OCI-LY7 (cell line): ENCODE results near the gene PLXNA4. TPM values are rescaled to one million over a fixed set of nuclear protein-coding genes. Genes with fewer than 3 reads are reported as not detected.

Experiments
- BruUV-seq: library from RNA; stranded (reverse); fragments of 400-500 nt; replicated peaks from 2 replicates; lab custom pipeline; 2021; lab: Mats Ljungman, UMichigan
- CTCF ChIA-PET: fragments of 300-600 bp; sonication (Branson Sonifier 250); formaldehyde crosslinking; loops from one replicate; lab custom pipeline; 2022; ENCODE audit warnings: antibody characterized with exemption; ENCODE audit not compliant: unreplicated experiment; lab: Charles Lee
- POLR2A ChIA-PET: fragments of 300-600 bp; sonication (Branson Sonifier 250); formaldehyde crosslinking; loops from one replicate; lab custom pipeline; 2022; ENCODE audit warnings: antibody characterized with exemption; lab: Charles Lee
- DNase-seq: peaks from one replicate; pipeline ENCODE4 v3.0.0-alpha.2; 2015; ENCODE audit warnings: low spot score
- H2AFZ ChIP-seq: fragments of 200-600 bp; sonication (generic), shearing (Covaris generic); 2 replicates; pipeline ENCODE4 v1.6.1; 2014; ENCODE audit warnings: mild to moderate bottlenecking, antibody characterized with exemption, low read length, moderate library complexity
- H3K27ac ChIP-seq: fragments of 200-600 bp; sonication (generic); 2 replicates; pipeline ENCODE4 v1.5.1; 2014; ENCODE audit warnings: mixed run types, low read depth, mild to moderate bottlenecking, moderate library complexity, low read length, inconsistent platforms; ENCODE audit not compliant: poor library complexity, severe bottlenecking
- H3K36me3 ChIP-seq: fragments of 200-600 bp; sonication (generic); 2 replicates; pipeline ENCODE4 v1.6.1; 2014; ENCODE audit warnings: mild to moderate bottlenecking, antibody characterized with exemption, low read length, moderate library complexity, mixed read lengths; ENCODE audit not compliant: insufficient read depth
- H3K4me1 ChIP-seq: fragments of 200-600 bp; sonication (generic); 2 replicates; pipeline ENCODE4 v1.5.1; 2014; ENCODE audit warnings: mild to moderate bottlenecking, low read length; ENCODE audit not compliant: insufficient read depth, poor library complexity, severe bottlenecking
- H3K4me2 ChIP-seq: fragments of 200-600 bp; sonication (generic); 2 replicates; pipeline ENCODE4 v1.6.1; 2014; ENCODE audit warnings: mild to moderate bottlenecking, low read length
- H3K4me3 ChIP-seq: fragments of 200-600 bp; sonication (generic); 2 replicates; pipeline ENCODE4 v1.5.1; 2014; ENCODE audit warnings: mild to moderate bottlenecking, low read depth, low read length; ENCODE audit not compliant: poor library complexity, severe bottlenecking
- H3K79me2 ChIP-seq: fragments of 200-600 bp; sonication (generic); 2 replicates; pipeline ENCODE4 v1.6.1; 2016; ENCODE audit warnings: low read depth, mild to moderate bottlenecking, low read length, moderate library complexity, mixed read lengths; ENCODE audit not compliant: insufficient read depth
- H3K9me2 ChIP-seq: fragments of 200-600 bp; sonication (generic); 2 replicates; pipeline ENCODE4 v1.6.1; 2016; ENCODE audit warnings: mild to moderate bottlenecking, low read length, mixed read lengths; ENCODE audit not compliant: insufficient read depth
- H3K9me3 ChIP-seq: fragments of 200-600 bp; sonication (generic); 2 replicates; pipeline ENCODE4 v1.6.1; 2014; ENCODE audit warnings: mild to moderate bottlenecking, mixed run types, low read length, mixed read lengths
- H4K20me1 ChIP-seq: fragments of 200-600 bp; sonication (generic); 2 replicates; pipeline ENCODE4 v1.6.1; 2014; ENCODE audit warnings: mild to moderate bottlenecking, antibody characterized with exemption, low read length, moderate library complexity, mixed read lengths; ENCODE audit not compliant: insufficient read depth
- EZH2phosphoT487 ChIP-seq: fragments of 200-600 bp; sonication (generic); IDR thresholded peaks from 2 replicates; pipeline ENCODE4 v1.6.1; 2018; ENCODE audit warnings: low read depth, borderline replicate concordance, mild to moderate bottlenecking, mixed run types, antibody characterized with exemption, low read length, moderate library complexity, mixed read lengths
- intact Hi-C: fragments of 100-400 bp; cut with micrococcal nuclease; formaldehyde crosslinking; loops from one replicate; pipeline ENCODE4 v1.10.0; 2022; ENCODE audit not compliant: unreplicated experiment
- total RNA-seq, 2 experiments: library from RNA; depleted of rRNA in 1 of 2; stranded (reverse); fragments of >200 nt in 1 of 2; shearing (Covaris generic) in 1 of 2; gene quantifications; 2 replicates each; pipeline ENCODE4 v1.2.3, GENCODE V29; 2014 to 2022
- TF ChIP-seq, protein P1 (sequence below): fragments of 200-600 bp; sonication (generic); conservative IDR thresholded peaks from 2 replicates; pipeline ENCODE4 v1.5.1; 2014; ENCODE audit warnings: mild to moderate bottlenecking, antibody characterized with exemption, low read length, moderate library complexity, mixed read lengths

PLXNA4 gene
- total RNA-seq, 2 experiments from 2014 or later, result not detected

DNA sequence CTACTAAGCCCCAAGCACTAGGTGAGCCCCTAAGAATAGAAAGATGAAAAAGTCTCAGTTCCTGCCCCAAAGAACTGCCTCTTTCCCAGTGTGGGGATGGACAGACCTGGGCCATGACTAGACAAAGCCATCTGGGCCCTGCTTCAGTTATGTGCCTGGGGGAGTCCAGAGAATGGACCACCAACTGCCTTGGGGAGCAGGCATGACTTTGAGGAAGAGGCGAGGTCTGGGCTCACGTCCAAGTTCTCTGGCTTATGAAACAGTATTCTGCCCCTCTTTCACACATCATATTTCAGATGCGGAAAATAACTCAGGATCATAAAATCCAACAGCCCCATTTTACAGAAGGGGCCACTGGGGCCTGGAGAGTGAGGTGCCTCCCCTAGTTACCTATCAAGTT, 80.3 kb downstream of the PLXNA4 start:
- ChIA-PET POLR2A (no interaction called here), CTCF (no interaction called here)
- no peaks in the 10 kb centered on the region for H3K79me2 ChIP-seq
- no peak overlapping the region for H3K27ac ChIP-seq
- H3K4me1 ChIP-seq, result no peaks in the 10 kb centered on the region
- H3K9me3 ChIP-seq, result no peaks in the 10 kb centered on the region
- no peak overlapping the region for H3K4me2 ChIP-seq
- no peak overlapping the region for H3K4me3 ChIP-seq
- no peak for DNase-seq
- BruUV-seq, result no TSS peak
- H4K20me1 ChIP-seq, result no peaks in the 10 kb centered on the region
- no peak overlapping the region for H2AFZ ChIP-seq
- H3K36me3 ChIP-seq, result no peaks in the 10 kb centered on the region
- TF ChIP-seq EZH2phosphoT487, result no peak
- TF ChIP-seq, protein P1, sequence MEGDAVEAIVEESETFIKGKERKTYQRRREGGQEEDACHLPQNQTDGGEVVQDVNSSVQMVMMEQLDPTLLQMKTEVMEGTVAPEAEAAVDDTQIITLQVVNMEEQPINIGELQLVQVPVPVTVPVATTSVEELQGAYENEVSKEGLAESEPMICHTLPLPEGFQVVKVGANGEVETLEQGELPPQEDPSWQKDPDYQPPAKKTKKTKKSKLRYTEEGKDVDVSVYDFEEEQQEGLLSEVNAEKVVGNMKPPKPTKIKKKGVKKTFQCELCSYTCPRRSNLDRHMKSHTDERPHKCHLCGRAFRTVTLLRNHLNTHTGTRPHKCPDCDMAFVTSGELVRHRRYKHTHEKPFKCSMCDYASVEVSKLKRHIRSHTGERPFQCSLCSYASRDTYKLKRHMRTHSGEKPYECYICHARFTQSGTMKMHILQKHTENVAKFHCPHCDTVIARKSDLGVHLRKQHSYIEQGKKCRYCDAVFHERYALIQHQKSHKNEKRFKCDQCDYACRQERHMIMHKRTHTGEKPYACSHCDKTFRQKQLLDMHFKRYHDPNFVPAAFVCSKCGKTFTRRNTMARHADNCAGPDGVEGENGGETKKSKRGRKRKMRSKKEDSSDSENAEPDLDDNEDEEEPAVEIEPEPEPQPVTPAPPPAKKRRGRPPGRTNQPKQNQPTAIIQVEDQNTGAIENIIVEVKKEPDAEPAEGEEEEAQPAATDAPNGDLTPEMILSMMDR, result no peak
- H3K9me2 ChIP-seq, result no peaks in the 10 kb centered on the region
- intact Hi-C loops, result no loop called here

DNA sequence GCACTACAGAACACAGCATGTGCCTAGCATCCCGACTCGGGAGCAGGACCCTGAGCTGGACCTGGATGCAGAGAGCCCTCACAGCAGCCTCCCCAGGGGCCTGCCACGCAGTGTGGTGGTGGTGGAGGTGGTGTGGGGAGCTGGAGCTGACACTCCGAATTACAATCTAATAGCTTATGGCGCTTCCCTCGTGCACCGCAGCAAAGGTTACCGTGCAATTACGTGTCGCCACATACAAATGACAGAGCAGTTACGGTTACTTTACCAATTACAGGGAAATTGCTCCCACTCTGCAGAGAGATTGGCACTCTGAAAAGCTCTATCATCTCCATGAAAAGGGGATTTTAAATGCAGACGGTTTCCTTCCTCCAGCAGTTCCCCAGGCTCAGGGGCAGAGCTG, 81.8 kb downstream of the PLXNA4 start:
- Histone ChIP-seq H3K79me2 (no peaks in the 10 kb centered on the region), H3K36me3 (no peaks in the 10 kb centered on the region), H3K4me3 (no peak overlapping the region), H3K9me2 (no peaks in the 10 kb centered on the region), H3K4me1 (no peaks in the 10 kb centered on the region), H3K4me2 (no peak overlapping the region), H3K27ac (no peak overlapping the region), H3K9me3 (no peaks in the 10 kb centered on the region), H2AFZ (no peak overlapping the region), H4K20me1 (no peaks in the 10 kb centered on the region)
- no peak for TF ChIP-seq EZH2phosphoT487
- TF ChIP-seq, protein P1, result no peak
- ChIA-PET POLR2A (no interaction called here), CTCF (no interaction called here)
- DNase-seq, result no peak
- no TSS peak for BruUV-seq
- intact Hi-C loops, result no loop called here

DNA sequence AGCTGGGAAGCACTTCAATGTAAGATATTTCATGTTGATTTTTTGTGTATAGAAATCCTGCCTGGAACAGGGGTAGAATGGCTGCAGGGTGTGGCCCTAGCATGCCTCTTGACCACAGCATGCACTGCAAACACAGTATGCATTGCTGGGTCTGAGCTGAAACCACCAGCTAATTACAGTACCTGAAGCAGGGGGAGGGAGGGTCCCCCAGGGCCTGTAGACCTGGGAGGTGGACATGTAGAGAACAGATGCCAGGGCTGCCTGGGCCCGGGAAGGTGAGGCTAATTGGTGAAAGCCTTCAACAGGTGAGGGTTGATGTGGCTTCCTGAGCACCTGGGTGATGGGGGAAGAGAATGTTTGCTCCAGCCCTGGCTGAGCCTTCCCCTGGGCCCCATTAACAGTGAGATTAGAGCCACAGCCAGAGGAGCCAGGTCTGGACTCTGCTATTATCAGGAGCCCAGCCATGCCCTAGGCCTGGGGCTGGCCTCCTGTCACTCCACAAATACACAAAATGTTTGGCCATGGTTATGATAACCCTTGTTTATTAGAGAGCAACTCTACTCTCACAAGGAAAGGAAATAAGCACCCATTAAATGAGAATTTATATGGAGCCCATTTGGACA, 83.3 kb downstream of the PLXNA4 start:
- no peaks in the 10 kb centered on the region for H3K4me1 ChIP-seq
- no peaks in the 10 kb centered on the region for H3K36me3 ChIP-seq
- POLR2A ChIA-PET, result no interaction called here
- H4K20me1 ChIP-seq, result no peaks in the 10 kb centered on the region
- no peaks in the 10 kb centered on the region for H3K9me3 ChIP-seq
- no peak overlapping the region for H3K4me3 ChIP-seq
- no peak overlapping the region for H3K4me2 ChIP-seq
- CTCF ChIA-PET, result no interaction called here
- H3K9me2 ChIP-seq, result no peaks in the 10 kb centered on the region
- BruUV-seq, result no TSS peak
- no peak for DNase-seq
- intact Hi-C loops, result no loop called here
- no peak overlapping the region for H3K27ac ChIP-seq
- H2AFZ ChIP-seq, result no peak overlapping the region
- TF ChIP-seq, protein P1, result no peak
- no peak for TF ChIP-seq EZH2phosphoT487
- H3K79me2 ChIP-seq, result no peaks in the 10 kb centered on the region
